Uterus (tissue), 2 donors: Measurements from ENCODE around the gene FOXP2.

Experiments used
- POLR2A ChIP-seq, 2 donors: fragments of 450-650 bp; IDR thresholded peaks; one replicate each; pipeline ENCODE4 v1.6.1; 2016; ENCODE audit warnings: antibody characterized with exemption in 2 of 2, mild to moderate bottlenecking in 1 of 2, moderate library complexity in 1 of 2
- TF ChIP-seq, protein P1 (sequence below), 4 experiments: fragments of 200-600 bp in 2 of 4; fragments of 450-650 bp in 2 of 4; sonication (generic) in 2 of 4; IDR thresholded peaks; one replicate each; pipeline ENCODE4 v1.5.1; 2016 to 2019; ENCODE audit warnings: antibody characterized with exemption in 4 of 4, mild to moderate bottlenecking in 2 of 4, moderate library complexity in 1 of 4

DNA sequence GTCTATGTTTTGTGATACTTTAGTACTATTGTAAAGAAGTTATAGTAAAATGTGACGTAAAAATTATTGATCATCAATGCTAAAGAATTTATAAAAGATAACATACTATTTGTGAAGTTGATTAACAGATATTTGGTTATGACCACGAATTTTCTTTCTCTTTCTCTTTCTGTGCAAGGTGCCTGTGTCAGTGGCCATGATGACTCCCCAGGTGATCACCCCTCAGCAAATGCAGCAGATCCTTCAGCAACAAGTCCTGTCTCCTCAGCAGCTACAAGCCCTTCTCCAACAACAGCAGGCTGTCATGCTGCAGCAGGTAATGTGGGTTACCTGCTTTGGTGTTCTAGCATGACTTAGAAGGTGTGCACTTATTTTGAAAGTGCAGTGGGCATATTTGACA, 213.7 kb downstream of the FOXP2 start:
- TF ChIP-seq, protein P1, sequence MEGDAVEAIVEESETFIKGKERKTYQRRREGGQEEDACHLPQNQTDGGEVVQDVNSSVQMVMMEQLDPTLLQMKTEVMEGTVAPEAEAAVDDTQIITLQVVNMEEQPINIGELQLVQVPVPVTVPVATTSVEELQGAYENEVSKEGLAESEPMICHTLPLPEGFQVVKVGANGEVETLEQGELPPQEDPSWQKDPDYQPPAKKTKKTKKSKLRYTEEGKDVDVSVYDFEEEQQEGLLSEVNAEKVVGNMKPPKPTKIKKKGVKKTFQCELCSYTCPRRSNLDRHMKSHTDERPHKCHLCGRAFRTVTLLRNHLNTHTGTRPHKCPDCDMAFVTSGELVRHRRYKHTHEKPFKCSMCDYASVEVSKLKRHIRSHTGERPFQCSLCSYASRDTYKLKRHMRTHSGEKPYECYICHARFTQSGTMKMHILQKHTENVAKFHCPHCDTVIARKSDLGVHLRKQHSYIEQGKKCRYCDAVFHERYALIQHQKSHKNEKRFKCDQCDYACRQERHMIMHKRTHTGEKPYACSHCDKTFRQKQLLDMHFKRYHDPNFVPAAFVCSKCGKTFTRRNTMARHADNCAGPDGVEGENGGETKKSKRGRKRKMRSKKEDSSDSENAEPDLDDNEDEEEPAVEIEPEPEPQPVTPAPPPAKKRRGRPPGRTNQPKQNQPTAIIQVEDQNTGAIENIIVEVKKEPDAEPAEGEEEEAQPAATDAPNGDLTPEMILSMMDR (IDR thresholded peaks at IDR 0.05) = no peak
- no peak for TF ChIP-seq POLR2A (IDR thresholded peaks at IDR 0.05)
